ENCODE measurements around the gene NKAIN2.

- TF ChIP-seq NR1H2 (CRISPR knock-in tag; IDR thresholded peaks at IDR 0.05) (no peak), NRF1 (conservative IDR thresholded peaks at IDR 0.05 in 1 of 2, IDR thresholded peaks at IDR 0.05 in 1 of 2) (no peak), SMARCC2 (IDR thresholded peaks at IDR 0.05; ENCODE audit: low read depth) (no peak), CTCF (IDR thresholded peaks at IDR 0.05 in 2 of 3, conservative IDR thresholded peaks at IDR 0.05 in 1 of 3; ENCODE audit: insufficient read depth in 2 of 3, low read depth in 1 of 3, low read length in 3 of 3) (no peak), POLR2AphosphoS5 (IDR thresholded peaks at IDR 0.05; ENCODE audit: control insufficient read depth, insufficient read depth, low read depth, low read length) (no peak)
Observed at GRCh38 chr6:124495665-124496190, 692.1 kb downstream of the NKAIN2 start.
